Amniotic epithelial cell (primary cell): Measurements from ENCODE around the gene PBX4.

Experiments used
- DNase-seq: peaks from one replicate; pipeline ENCODE4 v3.0.0-alpha.2; 2010; ENCODE audit warnings: low read depth

PBX4 gene

GRCh38 chr19:19523177-19523576 is 95.3 kb downstream of the PBX4 start:
- no peak for DNase-seq

GRCh38 chr19:19520989-19521388 is 97.5 kb downstream of the PBX4 start:
- DNase-seq, result no peak

GRCh38 chr19:19517235-19517619 is 101.3 kb downstream of the PBX4 start:
- no peak for DNase-seq

GRCh38 chr19:19515642-19516519 is 102.6 kb downstream of the PBX4 start, which contains the start of gene NDUFA13:
TSS of gene NDUFA13 (plus strand) at chr19:19516225. CDS start at chr19:19516239, 14 bp downstream.
- peak; percentile 85 for DNase-seq

- no peak for DNase-seq
Observed at GRCh38 chr19:19514881-19515641, 103.4 kb downstream of the PBX4 start, which contains the start of gene TSSK6. TSS of gene TSSK6 (minus strand) at chr19:19515548. CDS start at chr19:19515427, 121 bp downstream.

GRCh38 chr19:19514215-19514657 is 104.3 kb downstream of the PBX4 start:
- peak; percentile 73 for DNase-seq

- DNase-seq, result no peak
Observed at GRCh38 chr19:19513682-19514081, 104.8 kb downstream of the PBX4 start.
